ENCODE results near the gene PPM1H. TPM values are rescaled to one million over a fixed set of nuclear protein-coding genes. Genes with fewer than 3 reads are reported as not detected.

Gene PPM1H
- total RNA-seq, 4 donors from 2014 or later, result 0.83 to 3.0 (median 2.3) TPM

DNA sequence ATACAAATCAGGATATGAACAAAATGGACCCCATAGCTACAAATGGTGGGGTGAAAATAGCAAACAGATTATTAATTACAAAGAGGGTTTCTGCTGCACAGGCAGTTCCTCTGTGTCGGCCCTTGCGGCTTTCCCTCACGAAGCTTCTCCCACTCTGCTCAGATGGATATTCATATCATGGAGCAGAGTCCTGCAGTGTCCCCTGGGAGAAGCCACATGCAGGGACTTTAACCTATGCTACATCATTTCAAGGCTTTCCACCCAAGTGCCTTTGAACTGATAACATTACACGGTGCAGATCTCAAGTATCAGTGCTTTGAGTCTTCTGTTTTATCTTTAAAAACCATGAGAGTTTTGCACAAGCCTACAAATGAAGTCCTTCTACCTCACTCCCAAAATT is 229.1 kb downstream of the PPM1H start:
- Histone ChIP-seq H3K4me3 (no peak overlapping the region), H3K27ac (replicated peaks in 1 of 4) (no peak overlapping the region), H3K9me3 (no peaks in the 10 kb centered on the region), H3K36me3 (no peaks in the 10 kb centered on the region), H3K4me1 (peaks cover 16 to 21% (median 19%) of the 10 kb centered on the region in 4 donors), H3K27me3 (no peaks in the 10 kb centered on the region)
- intact Hi-C loops (cut with DNase I), result no loop called here
- TF ChIP-seq EP300 (IDR thresholded peaks at IDR 0.05) (no peak), POLR2AphosphoS5 (IDR thresholded peaks at IDR 0.05) (no peak), POLR2A (IDR thresholded peaks at IDR 0.05; ENCODE audit: low read depth) (no peak), CTCF (IDR thresholded peaks at IDR 0.05) (no peak)
- no peak for DNase-seq (ENCODE audit: extremely low spot score)
- 89% methylated on average over 4 of the region's 4 CpGs for WGBS

DNA sequence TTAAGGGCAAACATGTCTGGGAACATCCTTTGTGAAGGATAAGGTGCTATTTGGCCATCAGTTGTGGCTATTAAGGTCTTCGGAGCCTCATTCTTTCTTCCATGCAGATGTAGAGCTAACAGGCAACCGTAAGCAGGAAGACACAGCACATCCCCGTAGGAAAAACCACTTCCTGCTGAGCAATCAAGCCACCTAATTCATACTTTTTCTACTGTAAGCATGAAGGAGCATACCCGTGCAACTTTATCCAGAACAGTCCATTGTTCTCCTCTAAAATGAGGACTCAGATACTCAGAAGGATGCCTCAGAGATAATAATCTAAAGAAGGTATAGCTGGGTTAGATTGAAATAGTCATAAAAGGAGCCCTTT is 232.0 kb downstream of the PPM1H start:
- 42% methylated on average over 4 of the region's 4 CpGs for WGBS
- TF ChIP-seq POLR2A (IDR thresholded peaks at IDR 0.05; ENCODE audit: low read depth) (no peak), POLR2AphosphoS5 (IDR thresholded peaks at IDR 0.05) (no peak), EP300 (IDR thresholded peaks at IDR 0.05) (no peak), CTCF (IDR thresholded peaks at IDR 0.05) (no peak)
- Histone ChIP-seq H3K36me3 (no peaks in the 10 kb centered on the region), H3K4me1 (peaks cover 12 to 25% (median 19%) of the 10 kb centered on the region in 4 donors), H3K4me3 (no peak overlapping the region), H3K27me3 (no peaks in the 10 kb centered on the region), H3K9me3 (no peaks in the 10 kb centered on the region), H3K27ac (replicated peaks in 1 of 4) (peak overlapping the region in 3 of 4 donors; percentile 38 to 60 (median 52))
- intact Hi-C loops (cut with DNase I), result no loop called here
- DNase-seq (ENCODE audit: extremely low spot score), result no peak

GRCh38 chr12:62701492-62701891 is 233.5 kb downstream of the PPM1H start:
- intact Hi-C loops (cut with DNase I), result no loop called here

DNA sequence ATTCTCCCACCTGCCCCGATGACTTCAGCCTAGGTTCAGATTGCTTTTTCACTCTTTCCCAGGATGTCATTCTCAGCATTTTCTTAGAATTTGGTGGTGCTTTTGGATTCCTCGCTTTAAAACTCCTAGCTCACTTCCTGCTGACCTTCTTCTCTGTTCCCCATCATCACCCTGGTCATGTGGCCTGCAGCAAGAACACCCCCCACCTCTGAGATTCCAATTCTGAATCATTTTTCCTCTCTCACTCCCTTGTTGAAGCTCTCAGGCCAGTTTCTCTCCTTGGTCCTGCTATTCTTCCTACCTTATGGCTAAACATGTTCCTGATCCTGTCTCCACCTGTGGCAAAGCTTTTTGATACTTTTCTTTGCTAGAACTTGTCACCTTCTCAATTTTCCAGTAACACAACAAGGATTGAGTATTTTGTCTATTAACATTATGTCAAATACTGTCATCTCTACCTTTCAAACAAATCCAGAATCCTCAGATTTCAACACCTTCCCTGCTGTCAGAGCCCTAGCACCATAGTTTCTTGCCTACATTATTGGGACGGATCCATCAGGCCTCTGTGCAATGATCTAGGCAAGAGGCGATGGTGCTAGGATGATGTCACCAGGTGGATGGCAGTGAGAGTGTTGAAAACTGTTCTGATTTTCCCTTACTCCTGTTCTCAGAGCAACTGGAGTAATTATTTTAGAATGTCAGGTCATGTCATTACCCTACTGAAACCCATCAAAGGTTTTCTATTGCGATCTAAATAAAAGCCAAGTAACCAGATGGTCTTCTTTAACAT is 234.7 kb downstream of the PPM1H start:
- Histone ChIP-seq H3K4me1 (peaks cover 12 to 28% (median 19%) of the 10 kb centered on the region in 4 donors), H3K4me3 (no peak overlapping the region), H3K36me3 (no peaks in the 10 kb centered on the region), H3K27ac (replicated peaks in 1 of 4) (no peak overlapping the region), H3K27me3 (no peaks in the 10 kb centered on the region), H3K9me3 (no peaks in the 10 kb centered on the region)
- DNase-seq (ENCODE audit: extremely low spot score), result no peak
- TF ChIP-seq POLR2A (IDR thresholded peaks at IDR 0.05; ENCODE audit: low read depth) (no peak), POLR2AphosphoS5 (IDR thresholded peaks at IDR 0.05) (no peak)
- intact Hi-C loops (cut with DNase I), result no loop called here
- 94% methylated on average over 5 of the region's 5 CpGs for WGBS

More at GRCh38 chr12:62701492-62701891, 233.5 kb downstream of the PPM1H start:
- Histone ChIP-seq H3K9me3 (no peaks in the 10 kb centered on the region), H3K36me3 (no peaks in the 10 kb centered on the region), H3K27ac (replicated peaks in 1 of 4) (no peak overlapping the region), H3K4me3 (no peak overlapping the region), H3K27me3 (no peaks in the 10 kb centered on the region), H3K4me1 (peaks cover 12 to 28% (median 19%) of the 10 kb centered on the region in 4 donors)
- DNase-seq (ENCODE audit: extremely low spot score), result no peak
- 94% methylated on average over 5 of the region's 5 CpGs for WGBS
- no peak for TF ChIP-seq POLR2A (IDR thresholded peaks at IDR 0.05; ENCODE audit: low read depth)
- no peak for TF ChIP-seq CTCF (IDR thresholded peaks at IDR 0.05)
- no peak for TF ChIP-seq EP300 (IDR thresholded peaks at IDR 0.05)
- no peak for TF ChIP-seq POLR2AphosphoS5 (IDR thresholded peaks at IDR 0.05)

- Histone ChIP-seq H3K4me1 (peaks cover 12 to 27% (median 23%) of the 10 kb centered on the region in 4 donors), H3K4me3 (no peak overlapping the region), H3K36me3 (no peaks in the 10 kb centered on the region), H3K27ac (replicated peaks in 1 of 4) (no peak overlapping the region), H3K9me3 (no peaks in the 10 kb centered on the region), H3K27me3 (no peaks in the 10 kb centered on the region)
- DNase-seq (ENCODE audit: extremely low spot score), result no peak
- intact Hi-C loops (cut with DNase I), result no loop called here
- TF ChIP-seq POLR2A (IDR thresholded peaks at IDR 0.05; ENCODE audit: low read depth) (no peak), CTCF (IDR thresholded peaks at IDR 0.05) (no peak), POLR2AphosphoS5 (IDR thresholded peaks at IDR 0.05) (no peak), EP300 (IDR thresholded peaks at IDR 0.05) (no peak)
Observed at GRCh38 chr12:62698701-62699101, 236.2 kb downstream of the PPM1H start.
